Stomach (tissue), 9 donors: Measurements from ENCODE around the gene PIK3R6. TPM values are rescaled to one million over a fixed set of nuclear protein-coding genes. Genes with fewer than 3 reads are reported as not detected.

Experiments
- DNase-seq, 2 donors: peaks; one replicate each; pipeline versions ENCODE4 v3.0.0 to v3.0.0-alpha.2; 2013 to 2019
- H3K27ac ChIP-seq, 5 donors: fragments of 200-600 bp in 4 of 5; sonication (generic) in 4 of 5; one replicate each; pipeline ENCODE4 v1.5.1; 2013 to 2019; ENCODE audit warnings: mild to moderate bottlenecking in 1 of 5, moderate library complexity in 1 of 5
- H3K27me3 ChIP-seq, 3 donors: fragments of 200-600 bp; sonication (generic); one replicate each; pipeline ENCODE4 v1.5.1; 2017 to 2019; ENCODE audit warnings: mixed run types in 1 of 3
- H3K36me3 ChIP-seq, 4 donors: fragments of 200-600 bp; sonication (generic); 1 replicate in 3 of 4; 2 replicates in 1 of 4; pipeline ENCODE4 v1.5.1; 2016 to 2019
- H3K4me1 ChIP-seq, 4 donors: fragments of 200-600 bp; sonication (generic); one replicate each; pipeline ENCODE4 v1.5.1; 2016 to 2019
- H3K4me3 ChIP-seq, 4 donors: fragments of 200-600 bp; sonication (generic) in 3 of 4; one replicate each; pipeline ENCODE4 v1.5.1; 2016 to 2019; ENCODE audit warnings: mild to moderate bottlenecking in 1 of 4
- H3K9me3 ChIP-seq, 4 donors: fragments of 200-600 bp; sonication (generic); one replicate each; pipeline ENCODE4 v1.5.1; 2016 to 2019
- CTCF ChIP-seq, 7 experiments: fragments of 450-650 bp in 4 of 7; fragments of 200-600 bp in 3 of 7; sonication (generic) in 3 of 7; IDR thresholded peaks; one replicate each; pipeline ENCODE4 v1.5.1; 2016 to 2019; ENCODE audit warnings: antibody characterized with exemption in 7 of 7, control low read depth in 2 of 7, mild to moderate bottlenecking in 1 of 7
- EP300 ChIP-seq: sonication (generic); formaldehyde crosslinking; IDR thresholded peaks from one replicate; pipeline ENCODE4 v1.6.1; 2017; ENCODE audit warnings: antibody characterized with exemption
- POLR2A ChIP-seq, 4 donors: fragments of 450-650 bp; IDR thresholded peaks; one replicate each; pipeline ENCODE4 v1.6.1; 2016; ENCODE audit warnings: antibody characterized with exemption in 4 of 4, control low read depth in 2 of 4, mild to moderate bottlenecking in 1 of 4, moderate library complexity in 1 of 4
- POLR2AphosphoS5 ChIP-seq, 3 donors: sonication (generic); formaldehyde crosslinking; IDR thresholded peaks; one replicate each; pipeline ENCODE4 v1.6.1; 2016; ENCODE audit warnings: antibody characterized with exemption in 3 of 3
- WGBS, 5 donors: extraction: QIAGEN DNeasy Blood & Tissue Kit in 3 of 5; methylation state at CpG; one replicate each; pipeline versions ENCODE4 v1.1.5 to v1.1.7; 2013 to 2018; 5-methylcytosine and 5-hydroxymethylcytosine counted together
- intact Hi-C: fragments of 100-400 bp; cut with DNase I; formaldehyde crosslinking; loops from one replicate; pipeline ENCODE4 v1.15.1; 2023; ENCODE audit warnings: low total_unique reads
- polyA plus RNA-seq, 3 donors: library from polyadenylated mRNA; stranded (reverse); fragments of 200-250 nt; gene quantifications; one replicate each; pipeline ENCODE4 v1.2.3, GENCODE V29; 2013
- total RNA-seq, 5 donors: library from RNA; depleted of rRNA; stranded (reverse); fragments of >200 nt; gene quantifications; one replicate each; pipeline versions ENCODE4 v1.1.0 to v1.2.3, GENCODE V29; 2014 to 2016
- donor health status: healthy with polysubstance abuse.
- donor health status: Bipolar disorder and iron deficiency.
- donor health status: healthy.

PIK3R6 gene
- total and polyA plus RNA-seq, 8 donors, result under 0.01 to 4.3 (median 0.37) TPM; not detected in 1

GRCh38 chr17:8875957-8876356 is 8.5 kb upstream of the PIK3R6 start:
- WGBS, 5 donors, result 81 to 94% (median 82%) methylated on average over 5 of the region's 5 CpGs
- TF ChIP-seq POLR2A (IDR thresholded peaks at IDR 0.05) (no peak), EP300 (no peak), CTCF (IDR thresholded peaks at IDR 0.05) (no peak), POLR2AphosphoS5 (IDR thresholded peaks at IDR 0.05) (no peak)
- peaks cover 0 to 22% (median 0%) of the 10 kb centered on the region in 4 donors for H3K36me3 ChIP-seq
- no peak overlapping the region for H3K27ac ChIP-seq
- no peak for DNase-seq
- intact Hi-C loops, result no loop called here
- H3K27me3 ChIP-seq, result peaks cover 0 to 57% (median 15%) of the 10 kb centered on the region in 3 donors
- peaks cover 0 to 15% (median 9%) of the 10 kb centered on the region in 4 donors for H3K4me1 ChIP-seq
- H3K4me3 ChIP-seq, result no peak overlapping the region
- no peaks in the 10 kb centered on the region for H3K9me3 ChIP-seq

- Histone ChIP-seq H3K36me3 (peaks cover 0 to 17% (median 0%) of the 10 kb centered on the region in 4 donors), H3K4me3 (no peak overlapping the region), H3K9me3 (no peaks in the 10 kb centered on the region), H3K27me3 (peaks cover 0 to 60% (median 15%) of the 10 kb centered on the region in 3 donors), H3K4me1 (peaks cover 0 to 15% (median 9%) of the 10 kb centered on the region in 4 donors), H3K27ac (no peak overlapping the region)
- DNase-seq, result no peak
- intact Hi-C loops, result no loop called here
- no peak for TF ChIP-seq POLR2AphosphoS5 (IDR thresholded peaks at IDR 0.05)
- no peak for TF ChIP-seq CTCF (IDR thresholded peaks at IDR 0.05)
- TF ChIP-seq EP300, result no peak
- no peak for TF ChIP-seq POLR2A (IDR thresholded peaks at IDR 0.05)
- WGBS, 5 donors, result 66 to 79% (median 75%) methylated on average over 12 of the region's 12 CpGs
Observed at GRCh38 chr17:8875436-8875835, 8.0 kb upstream of the PIK3R6 start.

DNA sequence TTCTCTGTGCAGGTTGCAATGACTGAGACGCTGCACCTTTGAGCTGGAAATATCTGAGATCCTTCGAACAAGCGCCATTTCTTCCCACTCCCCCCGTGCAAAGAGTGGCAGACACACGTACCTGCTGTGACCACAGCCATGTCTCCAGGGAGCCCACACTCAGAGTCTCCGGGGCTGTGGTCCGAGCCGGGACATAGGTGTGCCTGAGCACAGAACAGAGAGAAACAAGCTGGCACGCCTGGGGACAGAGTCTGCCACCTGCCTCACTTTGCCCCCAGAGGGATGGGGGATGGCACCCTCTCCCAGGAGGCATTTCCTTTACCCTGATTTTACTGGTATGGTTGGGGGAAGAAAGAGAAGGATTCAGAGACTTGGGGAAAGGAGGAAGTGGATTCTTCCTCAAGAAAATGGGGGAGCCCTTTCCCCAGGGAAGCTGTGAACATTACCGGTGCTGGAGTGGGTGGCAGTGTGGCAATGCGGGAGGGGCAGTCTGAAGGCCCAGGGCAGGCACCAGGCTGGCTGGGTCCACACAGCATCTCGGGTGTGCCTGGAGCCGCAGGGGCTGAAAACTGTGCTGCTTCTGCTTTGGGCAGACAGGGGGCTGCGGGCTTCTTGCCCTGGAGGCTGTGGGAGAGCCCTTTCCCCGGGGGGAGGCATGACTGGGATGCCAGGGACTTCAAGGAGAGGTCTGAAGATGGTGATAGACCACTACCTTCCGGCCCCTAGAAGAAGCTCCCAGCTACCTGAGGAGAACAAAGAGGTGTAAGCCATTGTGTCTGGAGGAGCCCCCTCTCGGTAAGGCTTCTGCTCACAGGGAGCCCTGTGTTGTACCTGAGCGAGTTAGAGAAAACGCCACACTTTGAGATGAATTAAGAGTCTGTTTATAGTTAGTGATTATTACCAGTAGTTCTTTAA is 6.6 kb upstream of the PIK3R6 start:
- peaks cover 0 to 5% (median 0%) of the 10 kb centered on the region in 4 donors for H3K36me3 ChIP-seq
- intact Hi-C loops, result no loop called here
- no peak for DNase-seq
- H3K4me1 ChIP-seq, result peaks cover 0 to 15% (median 11%) of the 10 kb centered on the region in 4 donors
- WGBS, 5 donors, result 44 to 65% (median 48%) methylated on average over 10 to 19 of the region's 19 CpGs
- no peaks in the 10 kb centered on the region for H3K9me3 ChIP-seq
- H3K27me3 ChIP-seq, result peaks cover 0 to 55% (median 15%) of the 10 kb centered on the region in 3 donors
- no peak overlapping the region for H3K27ac ChIP-seq
- no peak overlapping the region for H3K4me3 ChIP-seq
- TF ChIP-seq POLR2A (IDR thresholded peaks at IDR 0.05) (no peak), EP300 (no peak), POLR2AphosphoS5 (IDR thresholded peaks at IDR 0.05) (no peak), CTCF (IDR thresholded peaks at IDR 0.05) (no peak)

GRCh38 chr17:8872705-8873435 is 5.4 kb upstream of the PIK3R6 start:
- Histone ChIP-seq H3K4me1 (peaks cover 0 to 15% (median 11%) of the 10 kb centered on the region in 4 donors), H3K27ac (peak overlapping the region in 1 of 5 donors; percentile 2), H3K9me3 (no peaks in the 10 kb centered on the region), H3K27me3 (peaks cover 0 to 53% (median 15%) of the 10 kb centered on the region in 3 donors), H3K4me3 (no peak overlapping the region), H3K36me3 (no peaks in the 10 kb centered on the region)
- peak in 1 of 2 donors; percentile 58 for DNase-seq
- 65 to 78% (median 73%) methylated on average over 17 of the region's 17 CpGs for WGBS, 5 donors
- TF ChIP-seq POLR2AphosphoS5 (IDR thresholded peaks at IDR 0.05) (no peak), EP300 (no peak), POLR2A (IDR thresholded peaks at IDR 0.05) (no peak), CTCF (IDR thresholded peaks at IDR 0.05) (no peak)
- intact Hi-C loops, result no loop called here
